Dermis blood vessel endothelial cell (primary cell): ENCODE measurements around the gene FOCAD. TPM values are rescaled to one million over a fixed set of nuclear protein-coding genes. Genes with fewer than 3 reads are reported as not detected.

ENCODE experiments used
- DNase-seq: peaks from one replicate; pipeline ENCODE4 v3.0.0; 2010
- total RNA-seq: library from RNA; depleted of rRNA; stranded (reverse); fragments of >200 nt; gene quantifications from 2 replicates; pipeline ENCODE4 v1.2.3, GENCODE V29; 2014

The FOCAD gene
- total RNA-seq, 1 donor from 2014 or later: 90.0 TPM

DNA sequence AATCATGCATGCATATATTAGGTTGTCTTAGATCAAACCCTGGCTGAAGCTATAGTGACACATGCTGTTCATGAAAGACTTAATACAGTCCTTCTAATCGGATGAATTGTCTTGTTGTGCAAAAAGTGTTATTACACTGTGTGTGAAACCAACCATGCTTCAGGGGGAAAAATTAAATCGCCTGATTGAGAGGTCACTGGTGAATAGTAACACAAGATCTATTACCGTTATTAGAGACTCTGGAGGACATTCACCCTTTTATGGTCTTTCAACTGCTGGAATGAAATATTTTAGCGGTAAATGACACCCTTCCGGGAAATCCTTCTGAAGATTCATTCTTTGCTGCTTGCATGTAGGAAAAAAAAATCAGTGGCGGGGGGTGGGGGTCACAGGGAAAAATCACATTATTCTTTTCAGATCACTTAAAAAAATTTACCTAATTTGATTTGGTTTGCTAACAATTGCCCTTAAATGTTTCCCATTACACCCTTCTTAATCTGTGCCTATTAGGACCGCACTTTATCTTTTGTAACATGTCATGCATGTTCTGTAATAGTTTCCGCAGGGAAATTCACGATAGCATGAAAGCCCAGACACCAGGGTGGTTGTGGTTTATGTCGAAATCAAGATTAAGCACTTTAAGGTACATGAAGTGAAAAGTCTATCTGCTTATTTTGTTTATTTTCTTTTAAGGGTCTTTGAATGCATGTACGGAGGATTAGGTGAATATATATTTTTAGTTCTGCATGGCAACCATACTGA is 120.6 kb downstream of the FOCAD start:
- DNase-seq: no peak

DNA sequence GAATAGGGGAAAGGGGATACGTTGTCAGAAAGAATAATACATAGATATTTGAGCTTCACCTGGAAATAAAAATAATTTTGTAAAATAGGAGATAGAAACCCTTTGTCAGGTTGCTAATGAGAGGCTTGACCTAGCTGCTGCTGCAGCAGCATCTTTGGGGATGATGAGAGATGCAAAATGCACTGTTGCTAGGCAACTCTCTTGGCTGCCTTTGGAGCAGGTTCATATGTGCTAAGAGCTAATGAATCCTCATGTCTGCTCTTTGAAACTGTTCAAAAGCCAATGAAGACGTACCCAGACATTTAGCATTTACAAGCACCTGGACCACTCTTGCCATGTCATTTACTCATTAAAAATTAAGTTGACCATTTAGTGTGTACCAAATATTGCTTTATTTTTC is 121.7 kb downstream of the FOCAD start:
- no peak for DNase-seq

DNA sequence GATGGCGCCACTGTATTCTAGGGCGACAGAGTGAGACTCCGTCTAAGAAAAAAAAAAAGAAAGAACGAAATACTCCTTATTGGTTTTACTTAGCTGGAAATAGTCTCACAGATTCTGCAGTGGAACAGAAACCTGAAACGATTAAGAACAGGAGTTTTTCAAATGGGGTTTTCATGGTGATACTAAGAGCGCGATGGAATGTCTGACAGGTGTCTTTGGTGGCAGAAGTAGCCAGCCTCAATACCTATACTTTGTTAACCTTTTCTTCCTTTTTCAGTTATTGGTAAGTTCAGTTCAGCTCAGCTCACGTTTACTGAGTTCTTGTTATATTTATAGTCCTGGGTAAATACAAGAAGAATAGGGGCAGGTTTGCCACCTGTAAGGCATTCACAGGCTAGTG is 123.9 kb downstream of the FOCAD start:
- no peak for DNase-seq

DNA sequence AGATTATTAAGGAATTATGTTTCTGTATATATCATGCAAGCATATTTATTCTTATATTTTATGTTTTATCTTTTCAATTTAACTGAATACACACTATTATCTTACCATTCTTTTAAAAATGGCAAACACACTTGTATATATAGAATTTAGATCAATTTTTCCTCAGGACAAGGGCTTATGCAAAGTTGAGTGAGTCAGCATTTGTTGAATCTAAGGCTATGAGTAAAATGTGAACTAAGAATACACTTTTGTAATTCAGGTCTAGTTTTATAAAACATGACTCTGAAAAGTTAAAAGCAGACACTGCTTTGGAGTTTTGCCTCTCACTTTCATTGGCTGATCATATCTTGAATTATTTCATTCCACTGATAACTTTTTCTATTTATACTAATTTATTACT is 127.8 kb downstream of the FOCAD start:
- no peak for DNase-seq

DNA sequence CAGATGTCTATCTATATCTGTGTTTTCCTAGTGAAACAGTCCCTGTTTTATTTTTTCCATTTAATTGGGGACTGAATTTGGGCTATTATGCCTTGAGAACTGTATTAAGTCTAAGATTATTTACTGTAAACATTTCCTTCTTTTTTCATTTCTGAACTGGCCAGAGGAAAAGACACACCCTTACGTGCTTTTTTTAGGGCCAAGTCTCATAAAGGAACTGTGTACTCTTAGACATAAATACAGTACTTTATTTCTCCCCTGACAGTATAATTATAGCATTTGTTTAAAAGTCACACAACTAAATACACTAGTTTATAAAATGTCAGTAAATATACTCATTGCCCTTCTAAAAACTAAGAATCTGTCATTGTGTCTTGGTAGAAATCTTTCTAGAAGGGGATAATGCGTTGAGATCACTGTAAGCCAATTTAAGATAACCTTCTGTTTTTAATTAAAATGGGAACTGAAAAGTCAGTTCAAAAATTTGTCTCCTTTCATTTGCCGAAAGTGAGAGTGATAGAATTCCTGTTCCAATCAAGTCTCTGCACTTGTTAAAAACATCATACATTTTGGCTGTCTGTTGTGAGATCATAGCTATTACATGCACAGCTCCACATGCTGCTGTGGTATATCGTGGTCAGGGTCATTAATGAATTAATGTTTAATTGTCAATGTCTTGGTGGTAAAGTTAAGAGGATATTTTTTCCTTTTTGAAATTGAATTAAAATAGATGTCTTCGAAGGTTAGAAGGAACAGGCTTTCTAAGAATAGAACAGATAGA is 132.1 kb downstream of the FOCAD start:
- no peak for DNase-seq

DNA sequence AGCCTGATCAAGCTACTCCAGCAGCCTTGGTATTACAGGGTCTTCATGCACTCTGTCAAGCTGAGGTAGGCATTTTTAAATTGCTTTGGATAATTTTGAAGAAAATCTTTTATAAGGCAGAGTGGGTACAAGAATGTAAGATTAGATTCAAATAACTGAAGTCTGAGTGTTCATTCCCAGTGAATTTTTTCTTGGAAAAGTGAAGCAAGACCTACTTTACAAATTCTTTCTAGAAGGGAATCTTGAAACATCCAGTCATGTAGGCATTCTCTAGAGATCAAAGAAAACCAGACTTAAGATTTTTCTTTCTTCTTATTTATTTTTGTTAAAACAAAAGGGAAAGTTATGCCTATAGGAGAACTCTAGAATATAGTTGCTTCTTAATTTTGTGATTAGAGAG is 139.0 kb downstream of the FOCAD start:
- no peak for DNase-seq

DNA sequence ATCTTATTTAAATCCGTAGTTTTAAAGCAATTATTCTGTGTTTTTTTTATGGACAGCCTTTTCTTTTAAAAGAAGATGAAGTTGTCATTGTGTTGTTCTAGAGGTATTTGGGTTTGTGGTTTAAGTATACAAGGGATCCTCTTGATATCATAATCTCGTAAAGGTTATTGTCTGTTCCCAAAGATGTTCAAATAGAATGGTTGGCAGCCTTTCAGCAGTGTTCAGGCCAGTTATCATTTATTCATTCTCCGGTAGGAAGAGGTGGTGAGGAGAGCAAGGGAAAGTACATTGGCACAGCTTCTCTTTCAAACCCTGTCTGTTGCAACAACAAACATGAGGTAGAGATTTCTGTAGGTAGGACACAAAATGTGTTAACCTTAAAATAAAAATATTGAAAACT is 147.0 kb downstream of the FOCAD start:
- DNase-seq: no peak

DNA sequence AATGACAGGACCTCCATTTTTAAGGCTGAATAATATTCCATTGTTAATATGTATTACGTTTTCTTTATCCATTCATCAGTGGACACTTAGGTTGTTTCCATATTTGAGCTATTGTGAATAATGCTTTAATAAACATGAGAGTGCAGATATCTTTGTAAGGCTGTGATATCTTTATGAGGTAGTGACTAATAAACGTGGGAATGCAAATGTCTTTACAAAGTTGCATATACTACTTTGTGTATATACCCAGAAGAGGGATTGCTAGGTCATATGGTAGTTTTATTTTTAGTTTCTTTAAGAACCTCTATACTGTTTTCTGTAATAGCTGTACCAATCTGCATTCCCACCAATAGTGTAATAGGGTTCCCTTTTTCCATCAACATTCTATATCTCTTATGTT is 148.7 kb downstream of the FOCAD start:
- no peak for DNase-seq

DNA sequence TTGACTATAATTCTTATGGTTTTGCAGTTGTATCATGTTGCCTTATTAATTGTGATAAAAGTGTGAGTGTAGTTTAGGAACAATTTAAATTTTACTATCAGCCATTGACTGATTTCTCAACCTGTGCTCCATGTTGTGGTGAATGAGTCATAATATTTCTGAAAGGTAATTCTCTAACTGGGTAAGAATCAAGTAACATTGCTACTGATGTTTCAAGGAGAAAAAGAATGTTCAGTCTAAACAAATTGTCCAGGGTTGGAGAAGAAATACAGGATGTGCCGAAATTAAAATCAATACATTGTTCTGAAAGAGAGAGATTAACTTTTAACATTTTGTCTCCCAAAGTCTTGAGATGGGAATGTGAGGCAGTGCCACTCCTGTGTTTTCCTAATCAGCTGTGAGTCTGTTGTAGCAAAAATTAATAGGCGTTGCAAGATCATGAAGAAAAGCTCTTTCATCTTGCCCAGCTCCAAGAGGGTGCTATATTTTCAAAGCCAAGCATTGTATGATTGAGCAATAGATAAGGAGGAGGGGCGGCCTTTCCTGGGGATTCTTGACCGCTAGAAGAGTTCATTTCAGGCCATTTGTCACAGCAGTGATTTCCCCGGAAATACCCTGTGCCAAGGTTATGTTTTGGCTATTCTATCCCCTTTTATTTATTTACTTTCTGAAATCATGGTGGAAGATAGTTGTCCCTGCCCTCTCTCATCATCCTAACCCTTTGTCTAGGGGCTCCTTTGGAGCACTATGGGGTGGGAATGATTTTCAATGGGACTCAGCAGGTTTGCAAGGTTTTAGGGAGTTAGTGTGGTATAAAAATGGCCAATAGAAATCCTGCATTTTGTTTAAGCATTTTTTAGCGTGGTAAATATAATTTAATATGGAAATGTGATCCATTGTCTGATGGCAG is 151.6 kb downstream of the FOCAD start:
- DNase-seq: no peak

DNA sequence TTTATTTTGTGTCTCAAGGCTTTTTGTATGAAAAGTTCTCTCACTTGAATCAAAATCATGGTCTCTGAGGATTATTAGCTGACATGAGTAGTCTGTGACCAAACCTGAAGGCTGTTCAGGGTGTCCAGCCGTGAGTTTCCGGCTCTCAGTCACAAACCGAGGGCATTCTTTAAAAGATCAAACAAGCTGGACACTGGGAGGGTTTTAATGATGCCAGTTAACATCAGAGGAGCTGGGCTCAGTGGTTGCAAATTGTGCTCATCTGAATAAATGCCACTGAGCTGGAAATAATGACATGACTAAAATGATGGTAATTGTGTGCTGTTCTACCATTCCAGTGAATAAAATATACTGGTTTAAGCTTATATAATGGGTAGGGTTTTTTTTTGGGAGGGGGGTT is 153.1 kb downstream of the FOCAD start:
- DNase-seq: no peak

DNA sequence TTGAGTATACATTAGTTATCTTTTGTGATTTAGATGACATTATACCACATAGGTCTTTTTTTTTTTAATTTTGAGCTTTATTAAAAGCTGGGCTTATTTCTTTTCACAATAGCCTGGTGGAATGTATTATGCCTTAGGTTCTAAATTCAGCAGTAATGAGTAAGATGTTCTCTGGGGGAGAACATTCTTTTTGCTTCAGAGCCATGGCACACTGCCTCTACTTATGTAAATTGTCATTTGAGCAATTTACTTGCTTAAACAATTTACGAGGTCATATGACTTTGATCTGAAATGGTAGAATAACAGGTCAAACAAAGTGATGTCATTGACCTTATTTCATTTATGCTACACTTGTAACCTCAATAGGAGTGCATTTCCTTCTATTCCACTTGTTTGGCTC is 154.2 kb downstream of the FOCAD start:
- DNase-seq: no peak

DNA sequence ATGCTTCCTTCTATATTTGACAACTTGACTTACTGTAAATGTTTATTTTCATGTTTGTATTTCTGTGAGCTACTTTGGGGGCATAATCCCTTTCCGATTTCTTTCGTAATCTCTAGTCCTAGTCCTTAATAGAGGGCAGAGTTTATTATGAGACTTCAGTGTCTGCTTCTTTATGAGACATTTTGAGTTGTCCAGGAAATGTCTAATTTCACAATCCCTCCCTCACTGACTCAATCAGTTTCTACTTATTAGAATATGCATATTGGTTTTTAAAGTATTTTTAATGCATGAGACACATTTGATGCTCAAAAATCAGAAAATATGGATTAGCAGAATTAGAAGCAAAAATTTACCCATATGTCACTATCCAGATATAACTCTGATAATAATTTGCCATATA is 160.9 kb downstream of the FOCAD start:
- no peak for DNase-seq

DNA sequence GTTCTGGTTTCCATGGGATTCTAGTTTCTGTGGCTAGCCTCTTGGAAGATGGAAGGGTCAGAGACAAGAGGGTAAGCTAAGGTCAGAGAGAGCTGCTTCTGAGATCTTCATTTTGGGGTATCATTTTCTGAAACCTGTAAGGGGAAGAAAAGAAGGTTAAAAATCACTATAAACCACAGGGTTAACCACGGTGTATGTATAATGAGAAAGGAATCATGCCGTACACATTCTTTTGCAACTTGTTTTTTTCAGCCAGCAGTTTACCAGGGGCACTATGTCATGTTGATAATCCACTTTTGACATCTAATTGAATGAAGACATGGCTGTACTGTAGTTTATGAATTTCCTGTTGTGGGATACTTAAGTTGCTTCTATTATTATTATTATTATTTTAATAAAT is 164.4 kb downstream of the FOCAD start:
- no peak for DNase-seq

DNA sequence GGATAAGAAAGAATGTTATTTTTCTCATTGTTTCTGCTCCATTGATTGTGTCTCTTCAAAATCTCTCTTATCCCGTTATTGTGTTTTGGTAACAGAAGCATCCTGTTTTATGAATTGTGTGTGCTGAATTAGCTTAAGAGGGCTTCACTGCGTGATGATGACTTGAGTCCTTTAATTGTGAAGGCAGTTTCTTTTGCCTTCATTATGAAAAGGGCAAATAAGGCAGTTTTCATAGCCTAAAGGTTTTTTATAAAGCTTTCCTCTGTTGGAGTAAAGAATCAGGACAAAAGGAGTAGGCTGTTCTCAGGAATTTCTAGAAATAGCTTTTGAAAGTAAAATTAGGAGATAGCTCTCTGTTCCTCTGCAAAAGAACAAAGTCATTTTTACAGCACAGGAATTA is 169.8 kb downstream of the FOCAD start:
- DNase-seq: peak; percentile 37

DNA sequence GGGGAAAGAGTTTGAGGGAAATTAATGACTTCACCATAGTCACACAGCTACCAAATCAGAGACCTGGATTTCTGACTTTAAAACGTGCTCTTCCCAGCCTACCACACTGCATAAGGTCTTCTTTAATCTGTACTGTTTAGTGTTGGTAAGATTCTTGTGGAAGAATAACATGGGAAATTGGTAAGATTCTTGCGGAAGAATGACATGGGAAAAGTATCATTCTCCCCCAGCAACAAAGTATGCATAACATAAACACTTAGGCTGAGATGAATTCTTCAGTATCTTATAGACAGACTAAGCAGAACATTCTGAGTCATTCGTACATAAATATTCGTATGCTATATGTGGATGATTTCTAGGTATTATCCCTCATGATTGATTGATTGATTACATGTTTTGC is 170.4 kb downstream of the FOCAD start:
- no peak for DNase-seq

DNA sequence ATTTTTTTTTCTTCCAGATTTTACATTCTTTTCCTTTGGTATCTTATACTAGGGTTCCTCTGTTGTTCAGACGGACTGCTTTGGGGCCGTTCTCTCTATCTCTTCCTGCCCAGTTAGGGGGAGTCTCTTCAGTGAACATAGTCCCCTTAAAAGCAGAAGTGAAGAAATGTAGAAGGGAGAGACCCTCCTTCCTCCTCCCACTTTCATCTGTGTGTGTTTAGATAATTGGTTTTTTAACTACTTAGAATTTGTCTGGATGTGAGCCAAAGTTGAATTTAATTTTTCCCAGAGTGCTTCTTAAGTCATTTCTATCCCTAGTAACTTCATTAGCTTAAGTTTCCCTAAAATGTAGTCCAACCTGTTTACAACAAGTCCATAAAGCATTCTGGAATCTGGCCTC is 179.9 kb downstream of the FOCAD start:
- DNase-seq: no peak

DNA sequence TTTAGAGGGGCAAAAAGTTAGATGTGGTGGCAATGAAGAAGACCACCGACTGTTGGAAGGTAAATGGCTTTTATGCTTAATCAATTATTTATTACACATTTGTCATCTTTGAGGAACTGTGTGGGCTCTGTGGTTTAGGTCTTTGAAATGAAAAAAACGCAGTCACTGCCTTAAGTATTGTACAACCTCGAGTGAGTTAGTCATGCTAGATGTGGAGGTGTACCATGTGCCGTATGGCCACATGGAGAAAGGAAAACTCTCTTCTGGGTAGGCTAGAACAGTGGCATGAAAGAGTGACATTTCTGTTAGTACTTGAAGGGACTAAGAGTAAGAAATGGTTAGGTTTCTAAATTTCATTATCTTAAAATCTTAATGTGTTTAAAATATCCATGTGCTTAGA is 181.3 kb downstream of the FOCAD start:
- no peak for DNase-seq

DNA sequence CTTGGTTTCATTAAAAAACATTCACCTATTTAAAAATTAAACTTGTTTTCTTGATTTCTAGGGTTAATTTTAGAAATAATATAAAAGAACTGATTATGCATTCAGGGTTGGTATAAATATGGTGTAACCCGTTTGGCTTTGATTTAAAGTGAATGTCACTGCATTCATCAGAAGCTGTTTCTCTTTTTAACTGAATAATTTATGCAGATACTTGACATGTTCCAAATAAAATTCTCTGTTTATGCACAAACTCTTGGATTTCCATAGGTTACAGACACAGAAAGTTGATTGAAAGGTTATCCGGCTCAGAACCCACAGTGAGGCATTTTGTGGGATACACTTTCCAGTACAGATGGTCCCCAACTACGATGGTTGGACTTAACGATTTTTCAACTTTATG is 186.1 kb downstream of the FOCAD start:
- no peak for DNase-seq

DNA sequence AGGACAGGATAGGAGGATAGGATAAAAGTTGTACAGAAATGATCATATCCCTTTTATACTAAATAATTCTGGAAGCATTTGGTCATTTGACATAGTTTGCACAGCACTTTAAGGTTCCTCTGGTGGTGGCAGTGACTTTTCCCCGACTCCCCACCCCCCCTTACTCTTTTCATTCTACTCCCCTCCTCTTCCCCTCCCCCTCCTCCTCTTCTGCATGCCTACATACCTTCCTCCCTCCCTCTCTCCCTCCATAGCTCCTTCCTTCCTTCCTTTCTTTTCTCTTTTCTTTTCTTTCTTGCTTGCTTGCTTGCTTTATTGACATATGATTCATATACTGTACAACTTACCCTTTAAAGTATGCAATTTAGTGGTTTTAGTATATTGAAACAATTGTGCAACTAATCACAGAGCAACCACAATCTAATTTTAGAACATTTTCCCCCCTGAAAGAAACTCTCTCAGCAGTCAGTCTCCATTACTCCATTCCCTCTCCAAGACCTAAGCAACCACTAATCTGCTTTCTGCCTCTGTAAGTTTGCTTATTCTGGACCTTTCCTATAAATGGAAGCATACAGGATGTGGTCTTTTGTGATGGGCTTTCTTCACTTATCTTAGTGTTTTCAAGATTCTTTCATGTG is 188.4 kb downstream of the FOCAD start:
- no peak for DNase-seq

DNA sequence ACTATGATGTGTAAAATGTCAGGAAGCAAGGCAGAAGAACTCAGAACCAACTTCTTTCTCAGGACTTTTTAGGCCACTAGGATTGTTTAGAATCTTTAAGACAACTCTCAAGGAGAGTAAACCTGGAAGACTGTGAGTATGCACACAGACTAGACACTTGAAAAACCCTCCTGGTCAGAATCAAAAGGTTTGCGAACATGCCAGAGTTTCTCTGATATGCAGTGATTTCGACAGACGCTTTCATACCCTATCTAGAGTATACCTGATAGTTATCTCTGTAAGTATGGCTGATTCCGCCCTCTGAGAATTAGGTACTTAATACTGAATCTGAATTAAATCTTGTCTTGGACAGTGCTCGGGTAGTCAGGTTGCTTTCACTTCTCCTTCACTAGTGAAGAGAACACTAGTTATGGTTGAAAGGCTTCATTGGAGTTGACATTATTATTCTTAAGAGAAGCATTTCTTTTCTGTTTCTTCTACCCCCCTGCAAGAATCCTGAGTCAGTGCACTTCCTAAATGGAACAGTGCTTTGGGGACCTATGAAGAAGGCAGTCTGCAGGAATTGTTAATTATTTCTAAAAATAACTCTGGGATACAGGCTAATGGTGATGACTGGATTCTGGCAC is 189.3 kb downstream of the FOCAD start:
- DNase-seq: no peak

DNA sequence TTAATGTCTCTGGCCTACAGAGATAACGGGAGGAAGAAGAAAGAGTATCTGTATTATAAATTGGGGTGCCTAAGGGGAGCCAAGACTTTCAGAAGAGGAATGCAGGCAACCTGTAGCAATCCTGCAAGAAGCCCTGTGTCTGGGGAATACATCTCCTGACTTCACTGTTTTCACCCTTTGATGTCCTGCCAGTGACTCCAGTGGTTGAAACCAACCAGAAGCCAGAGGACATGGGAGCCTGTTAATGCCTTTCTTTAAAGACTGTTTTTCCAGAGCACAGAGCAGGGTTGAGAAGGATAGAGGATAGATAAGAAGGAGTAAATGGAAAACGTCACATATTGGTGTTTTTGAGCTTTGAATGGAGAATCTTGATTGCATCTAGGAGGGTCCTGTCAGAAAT is 196.2 kb downstream of the FOCAD start:
- no peak for DNase-seq

DNA sequence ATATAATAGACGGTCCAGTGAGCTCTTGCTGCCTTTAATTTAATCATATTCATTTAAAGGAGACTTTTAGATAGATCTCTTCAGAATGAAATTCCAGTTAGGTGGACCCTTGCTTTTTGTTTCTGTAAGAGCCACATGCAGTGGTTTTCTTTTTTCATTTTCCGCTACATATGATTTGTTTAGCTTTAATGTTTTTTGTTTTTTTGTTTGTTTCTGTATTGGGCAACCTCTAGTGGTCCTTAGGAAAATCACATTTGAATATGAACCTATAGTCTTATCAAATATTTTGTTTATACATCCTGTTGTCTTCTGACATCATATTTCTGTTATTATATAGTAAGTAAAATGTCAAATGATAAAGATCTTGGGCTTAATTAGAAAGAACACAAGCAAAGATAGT is 196.6 kb downstream of the FOCAD start:
- peak; percentile 5 for DNase-seq
